GM21447 (cell line): Measurements from ENCODE around the gene ROPN1.

Experiments
- ATAC-seq: cut with Tn5 transposase; IDR thresholded peaks from one replicate; pipeline ENCODE4 v1.9.1; 2021; ENCODE audit not compliant: unreplicated experiment

ROPN1 gene

GRCh38 chr3:123949641-123950040, 42.3 kb downstream of the ROPN1 start:
- ATAC-seq, result no peak

- no peak for ATAC-seq
Measured at GRCh38 chr3:123948449-123948848, 43.5 kb downstream of the ROPN1 start.

- no peak for ATAC-seq
Measured at GRCh38 chr3:123947482-123947881, 44.4 kb downstream of the ROPN1 start.

GRCh38 chr3:123941542-123941941, 50.4 kb downstream of the ROPN1 start:
- ATAC-seq, result no peak

GRCh38 chr3:123941121-123941520, 50.8 kb downstream of the ROPN1 start:
- no peak for ATAC-seq

GRCh38 chr3:123939706-123940105, 52.2 kb downstream of the ROPN1 start:
- ATAC-seq, result no peak

- no peak for ATAC-seq
Measured at GRCh38 chr3:123936400-123936799, 55.5 kb downstream of the ROPN1 start.

- no peak for ATAC-seq
Measured at GRCh38 chr3:123935830-123936229, 56.1 kb downstream of the ROPN1 start.

GRCh38 chr3:123934250-123934649, 57.7 kb downstream of the ROPN1 start:
- ATAC-seq, result no peak

GRCh38 chr3:123930445-123930844, 61.5 kb downstream of the ROPN1 start:
- no peak for ATAC-seq

- no peak for ATAC-seq
Measured at GRCh38 chr3:123929325-123929724, 62.6 kb downstream of the ROPN1 start.

- no peak for ATAC-seq
Measured at GRCh38 chr3:123926396-123926795, 65.5 kb downstream of the ROPN1 start.

- no peak for ATAC-seq
Measured at GRCh38 chr3:123920868-123921267, 71.1 kb downstream of the ROPN1 start.

- no peak for ATAC-seq
Measured at GRCh38 chr3:123920383-123920782, 71.5 kb downstream of the ROPN1 start.

GRCh38 chr3:123919353-123919752, 72.6 kb downstream of the ROPN1 start:
- no peak for ATAC-seq
